GM19395 (cell line): ENCODE data around the gene PLSCR3.
"Not testable (repeated sequence)": the region's sequence is repeated elsewhere in the genome, so short reads cannot be mapped to it uniquely, and the experiment has no call there.

Experiments
- ATAC-seq: cut with Tn5 transposase; IDR thresholded peaks from one replicate; pipeline ENCODE4 v1.9.1; 2021; ENCODE audit warnings: mild to moderate bottlenecking, moderate library complexity; ENCODE audit not compliant: unreplicated experiment

The PLSCR3 gene

DNA sequence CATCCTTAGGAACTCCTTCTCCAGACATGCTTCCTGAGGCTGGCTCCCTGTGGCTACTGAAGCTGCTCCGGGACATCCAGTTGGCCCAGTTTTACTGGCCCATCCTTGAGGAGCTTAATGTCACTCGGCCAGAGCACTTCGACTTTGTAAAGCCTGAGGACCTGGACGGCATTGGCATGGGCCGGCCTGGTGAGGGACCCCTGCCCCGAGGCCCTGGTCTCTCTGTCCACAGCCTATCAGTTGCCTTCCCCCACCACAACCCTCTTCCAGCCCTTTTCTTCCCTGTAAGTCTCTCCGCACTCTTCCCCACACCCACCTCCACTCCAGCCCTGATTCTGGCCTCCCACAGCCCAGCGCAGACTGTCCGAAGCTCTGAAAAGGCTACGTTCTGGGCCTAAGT lies 11.4 kb downstream of the PLSCR3 start:
- no peak for ATAC-seq

DNA sequence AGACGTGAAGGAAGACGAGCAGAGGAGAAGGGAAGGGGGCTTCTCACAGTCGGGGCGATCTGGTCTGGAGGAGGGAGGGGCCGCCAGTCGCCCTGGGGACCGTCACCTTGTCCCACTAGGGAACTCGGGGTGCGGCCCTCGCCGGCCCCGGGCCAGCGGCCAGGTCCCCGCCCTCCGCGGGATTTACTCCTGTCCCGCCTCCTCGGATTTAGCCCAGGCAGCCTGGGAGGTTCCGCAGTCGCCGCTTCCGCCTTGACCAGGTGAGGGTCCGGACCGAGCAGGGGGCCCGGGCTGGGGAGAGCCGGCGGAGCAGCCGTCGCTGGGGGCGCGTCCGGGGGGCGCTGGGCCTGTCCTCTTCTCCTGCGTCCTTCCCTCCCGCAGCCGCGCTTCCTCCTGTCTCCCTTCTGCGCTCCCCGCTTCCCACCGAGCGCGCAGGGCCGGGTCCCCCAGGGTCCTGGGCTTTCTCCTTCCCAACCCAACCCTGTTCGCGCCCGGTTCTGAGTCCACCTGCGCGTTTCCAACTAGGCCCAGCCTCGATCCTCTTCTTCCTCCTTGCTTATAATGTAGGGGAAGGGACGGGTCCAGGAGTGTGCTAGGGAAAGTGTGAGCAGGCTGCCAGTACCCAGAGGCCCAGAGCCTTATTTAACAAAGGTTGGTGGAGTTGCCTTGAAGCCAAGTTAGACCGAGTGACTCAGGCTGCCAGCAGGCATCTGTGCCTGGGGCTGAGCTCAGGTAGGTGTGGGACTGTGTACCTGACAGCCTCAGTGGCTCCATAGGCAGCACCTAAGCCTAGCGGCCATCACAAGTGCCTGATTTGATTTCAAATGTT lies 13.3 kb downstream of the PLSCR3 start, which contains the start of gene TNK1:
TSS of gene TNK1 (plus strand) at position 235 of the 829 bp plus-strand sequence. CDS start 1,838 bp downstream, outside the sequence.
- ATAC-seq = no peak

DNA sequence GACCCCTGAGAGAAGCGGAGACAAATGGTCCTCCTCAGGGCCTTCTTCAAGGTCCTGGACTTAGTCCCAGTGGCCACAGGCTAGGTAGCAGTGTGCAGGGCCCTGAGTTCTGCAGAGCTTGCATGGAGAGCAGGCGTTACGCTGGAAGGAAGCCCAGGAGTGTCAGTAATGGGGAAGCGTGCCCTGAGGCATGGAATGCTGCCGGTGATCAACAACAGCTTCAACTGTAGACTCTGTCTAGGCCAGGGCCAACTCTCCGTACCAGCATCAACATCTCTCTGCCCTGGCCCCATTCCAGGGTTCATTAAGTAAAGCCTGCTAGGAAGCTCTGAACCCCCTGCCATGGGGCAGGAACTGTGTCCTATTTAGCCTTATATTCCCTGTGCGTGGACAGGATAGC lies 14.0 kb downstream of the PLSCR3 start:
- ATAC-seq = no peak

DNA sequence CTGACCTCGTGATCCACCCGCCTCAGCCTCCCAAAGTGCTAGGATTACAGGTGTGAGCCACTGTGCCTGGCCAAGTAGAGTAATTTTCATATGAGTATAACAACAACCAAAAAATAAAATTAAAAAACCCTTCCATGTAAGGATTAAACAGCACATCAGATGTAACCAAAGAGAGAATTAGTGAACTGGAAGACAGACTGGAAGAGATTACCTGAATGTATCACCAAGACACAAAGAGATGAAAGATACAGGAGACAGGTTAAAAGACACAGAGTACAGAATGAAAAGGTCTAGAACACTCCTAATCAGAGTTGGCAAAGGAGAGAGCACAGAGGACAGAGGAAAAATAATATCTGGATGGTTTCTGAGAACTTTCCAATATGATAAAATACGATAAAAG lies 15.2 kb downstream of the PLSCR3 start:
- ATAC-seq = no peak

DNA sequence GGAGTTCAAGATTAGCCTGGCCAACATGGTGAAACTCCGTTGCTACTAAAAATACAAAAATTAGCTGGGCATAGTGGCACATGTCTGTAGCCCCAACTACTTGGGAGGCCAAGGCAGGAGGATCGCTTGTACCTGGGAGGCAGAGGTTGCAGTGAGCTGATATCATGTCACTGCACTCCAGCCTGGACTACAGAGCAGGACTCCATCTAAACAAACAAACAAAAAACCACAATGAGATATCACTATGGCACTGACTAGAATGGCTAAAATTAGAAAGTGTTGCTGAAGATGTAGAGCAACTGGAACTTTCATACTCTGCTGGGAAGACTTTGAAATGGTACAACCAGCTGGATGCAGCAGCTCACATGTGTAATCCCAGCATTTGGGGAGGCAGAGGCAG lies 20.0 kb downstream of the PLSCR3 start:
- no peak for ATAC-seq

DNA sequence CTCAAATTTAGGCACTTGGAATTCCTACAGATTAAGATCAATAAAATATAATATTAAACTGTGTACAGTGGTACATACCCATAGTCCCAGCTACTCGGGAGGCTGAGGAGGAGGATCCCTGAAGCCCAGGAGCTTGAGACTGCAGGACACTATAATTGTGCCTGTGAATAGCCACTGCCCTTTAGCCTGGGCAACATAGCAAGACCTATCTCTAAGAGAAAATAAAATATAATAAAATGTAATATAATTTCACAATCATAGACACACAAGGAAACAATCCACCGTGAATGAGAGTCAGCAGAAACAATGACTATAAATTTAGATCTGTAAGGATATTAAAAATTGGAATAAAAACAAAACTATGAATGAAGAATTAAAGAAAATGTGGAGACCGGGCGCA lies 23.5 kb downstream of the PLSCR3 start:
- no peak for ATAC-seq

DNA sequence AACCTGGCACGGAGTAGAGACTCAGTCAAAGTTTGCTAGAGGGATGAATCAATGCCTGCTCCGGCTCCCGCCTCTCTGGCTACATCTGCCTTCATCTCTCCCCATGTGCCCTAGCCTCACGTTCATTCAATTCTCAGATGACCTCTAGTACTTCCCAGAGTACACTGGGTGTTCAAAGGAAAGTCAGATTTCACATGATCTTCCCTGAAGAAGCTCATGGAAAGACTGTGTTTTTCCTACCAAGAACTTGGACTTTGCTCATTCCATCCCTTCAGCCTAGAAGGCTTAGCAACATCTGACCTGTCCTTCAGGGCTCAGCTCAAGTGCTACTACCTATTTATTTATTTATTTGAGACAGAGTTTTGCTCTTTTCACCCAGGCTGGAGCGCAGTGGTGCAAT lies 24.5 kb downstream of the PLSCR3 start:
- no peak for ATAC-seq

DNA sequence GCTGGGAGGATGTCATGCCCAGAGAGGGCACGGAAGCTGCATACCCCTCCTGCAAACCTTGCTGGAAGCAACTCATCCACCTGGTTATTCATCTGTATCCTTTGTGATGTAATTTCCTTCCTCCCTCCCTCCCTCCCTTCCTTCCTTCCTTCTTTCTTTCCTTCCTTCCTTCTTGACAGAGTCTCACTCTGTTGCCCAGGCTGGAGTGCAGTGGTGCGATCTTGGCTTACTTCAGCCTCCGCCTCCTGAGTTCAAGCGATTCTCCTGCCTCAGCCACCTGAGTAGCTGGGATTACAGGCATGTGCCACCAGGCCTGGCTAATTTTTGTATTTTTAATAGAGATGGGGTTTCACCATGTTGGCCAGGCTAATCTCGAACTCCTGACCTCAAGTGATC lies 25.7 kb downstream of the PLSCR3 start:
- ATAC-seq = not testable (repeated sequence)

DNA sequence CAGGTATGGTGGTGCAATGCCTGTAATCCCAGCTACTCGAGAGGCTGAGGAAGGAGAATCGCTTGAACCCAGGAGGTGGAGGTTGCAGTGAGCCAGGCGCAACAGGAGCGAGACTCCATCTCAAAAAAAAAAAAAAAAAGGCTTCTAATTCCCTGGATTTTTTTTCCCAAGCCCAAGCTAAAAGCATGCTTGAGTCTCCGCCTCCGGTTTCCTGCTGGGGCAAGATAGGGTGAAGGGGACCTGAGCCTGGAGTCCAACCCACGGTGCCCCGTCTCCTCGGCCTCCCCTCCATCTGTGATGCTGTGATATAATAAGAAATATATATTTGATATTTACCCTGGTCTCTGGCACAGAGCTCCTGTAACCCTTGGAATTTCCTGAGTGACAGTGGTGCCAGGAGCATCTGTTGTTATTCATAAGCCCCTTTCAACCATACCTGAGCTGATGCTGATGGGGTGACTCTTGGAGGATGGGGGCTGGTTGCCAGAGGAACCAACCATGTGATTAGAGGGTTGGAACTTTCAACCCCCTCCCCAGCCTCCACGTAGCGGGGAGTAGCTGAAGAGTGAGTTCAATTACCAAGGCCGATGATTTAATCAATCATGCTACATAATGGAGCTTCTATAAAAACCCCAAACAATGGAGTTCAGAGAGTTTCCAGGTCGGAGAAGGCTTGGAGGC lies 26.3 kb downstream of the PLSCR3 start:
- no peak for ATAC-seq

DNA sequence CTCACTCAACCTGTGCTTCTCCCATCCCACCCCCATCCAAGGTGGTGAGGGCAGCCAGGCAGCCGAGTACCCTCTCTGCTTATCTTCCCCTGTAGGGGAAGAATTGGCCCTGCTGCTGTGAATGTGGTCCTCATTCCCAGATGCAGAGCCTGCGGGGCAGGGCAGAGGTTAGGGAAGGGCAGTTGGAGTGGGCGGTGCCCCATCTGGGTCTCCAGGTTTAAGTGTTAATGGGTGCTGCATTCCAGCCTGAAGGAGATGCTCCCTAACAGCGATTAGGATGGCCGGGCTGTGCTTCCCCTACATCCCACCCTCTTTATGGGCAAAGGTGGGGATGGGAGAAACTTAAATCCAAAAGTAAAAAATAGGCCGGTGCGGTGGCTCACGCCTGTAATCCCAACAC lies 27.2 kb downstream of the PLSCR3 start:
- no peak for ATAC-seq

DNA sequence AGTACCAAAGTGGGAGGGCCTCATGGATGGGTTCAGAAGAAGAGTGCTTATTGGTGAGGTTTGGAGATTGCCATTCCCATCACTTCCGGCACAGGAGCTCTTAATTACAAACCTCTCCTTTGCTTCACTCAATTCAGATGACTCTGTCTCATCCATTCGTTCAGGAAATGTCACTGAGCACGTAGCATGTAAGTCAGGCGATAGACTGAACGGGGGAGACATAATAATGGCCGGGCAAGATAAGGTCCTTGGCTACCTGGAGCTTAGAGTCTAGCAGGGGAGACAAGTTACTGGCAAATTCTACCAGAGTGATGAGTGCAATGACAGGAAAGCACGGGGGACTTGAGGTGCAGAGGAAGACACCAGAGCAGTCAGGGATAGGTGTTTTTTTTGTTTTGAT lies 28.4 kb downstream of the PLSCR3 start:
- ATAC-seq = not testable (repeated sequence)

DNA sequence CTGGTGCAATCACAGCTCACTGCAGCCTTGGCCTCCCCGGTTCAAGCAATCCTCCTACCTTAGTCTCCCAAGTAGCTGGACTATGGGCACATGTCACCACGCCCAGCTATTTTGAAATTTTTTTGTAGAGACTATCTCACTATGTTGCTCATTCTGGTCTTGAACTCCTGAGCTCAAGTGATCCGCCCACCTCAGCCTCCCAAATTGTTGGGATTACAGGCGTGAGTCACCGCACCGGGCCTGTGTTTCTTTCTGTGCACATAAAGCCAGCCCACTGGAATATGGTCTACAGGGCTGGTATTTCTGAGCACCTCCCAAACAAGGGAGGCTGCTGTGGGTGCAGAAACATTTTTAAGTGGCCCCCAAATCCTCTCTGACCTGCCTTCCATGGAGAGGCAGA lies 31.0 kb downstream of the PLSCR3 start:
- ATAC-seq = no peak

DNA sequence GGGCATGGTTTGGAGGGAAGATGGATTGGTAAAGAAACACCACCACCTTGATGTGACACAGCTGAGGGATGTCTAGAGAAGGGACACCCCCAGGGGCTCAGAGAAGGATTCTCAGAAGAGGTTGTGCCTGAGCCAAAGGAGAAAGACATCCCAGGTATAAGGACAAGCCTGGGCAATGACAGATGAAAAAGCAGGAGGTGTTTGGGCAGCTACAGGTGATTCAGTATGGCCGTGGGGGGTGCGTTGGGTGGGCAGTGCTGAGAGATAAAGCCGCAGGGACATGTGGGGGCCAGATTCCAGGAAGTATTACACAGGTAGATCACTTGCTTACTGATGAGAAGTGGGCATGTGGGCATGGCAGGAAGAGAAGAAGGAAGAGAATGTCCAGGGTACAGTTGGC lies 32.4 kb downstream of the PLSCR3 start:
- ATAC-seq = no peak

DNA sequence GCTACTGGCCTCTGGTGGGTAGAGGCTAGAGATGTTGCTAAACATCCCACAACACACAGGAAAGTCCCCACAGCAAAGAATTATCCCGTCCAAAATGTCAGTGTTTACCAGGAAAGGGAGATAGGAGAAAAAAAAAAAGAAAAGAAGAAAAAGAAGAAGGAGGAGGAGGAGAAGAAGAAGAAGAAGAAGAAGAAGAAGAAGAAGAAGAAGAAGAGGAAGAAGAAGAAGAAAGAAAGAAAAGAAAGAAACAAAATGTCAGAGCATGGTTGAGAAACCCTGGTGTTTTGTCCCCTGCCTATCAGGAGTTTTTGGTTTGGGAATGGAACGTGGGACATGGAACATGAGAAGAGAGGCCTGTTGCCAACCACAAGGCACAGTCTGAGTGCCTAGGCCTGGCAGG lies 36.9 kb downstream of the PLSCR3 start:
- ATAC-seq = no peak

DNA sequence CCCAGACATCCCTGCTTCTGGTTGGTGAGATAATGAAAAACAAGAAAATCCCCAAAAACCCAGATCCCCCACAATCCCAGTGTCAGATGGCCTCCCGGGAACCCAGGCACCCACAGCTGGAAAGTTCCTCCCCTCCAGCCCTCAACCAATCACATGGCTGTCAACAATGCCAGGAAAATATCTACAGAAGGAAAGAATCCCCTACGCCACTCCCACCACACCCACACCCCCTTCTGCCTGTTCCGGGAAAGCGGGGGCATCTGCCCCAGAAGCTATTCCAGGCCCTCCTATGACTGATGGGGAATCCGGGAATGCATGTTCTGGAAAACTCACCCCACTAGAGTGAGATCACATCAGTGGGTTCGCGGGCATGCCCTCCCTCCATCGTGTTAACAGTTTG lies 37.6 kb downstream of the PLSCR3 start:
- ATAC-seq = no peak

DNA sequence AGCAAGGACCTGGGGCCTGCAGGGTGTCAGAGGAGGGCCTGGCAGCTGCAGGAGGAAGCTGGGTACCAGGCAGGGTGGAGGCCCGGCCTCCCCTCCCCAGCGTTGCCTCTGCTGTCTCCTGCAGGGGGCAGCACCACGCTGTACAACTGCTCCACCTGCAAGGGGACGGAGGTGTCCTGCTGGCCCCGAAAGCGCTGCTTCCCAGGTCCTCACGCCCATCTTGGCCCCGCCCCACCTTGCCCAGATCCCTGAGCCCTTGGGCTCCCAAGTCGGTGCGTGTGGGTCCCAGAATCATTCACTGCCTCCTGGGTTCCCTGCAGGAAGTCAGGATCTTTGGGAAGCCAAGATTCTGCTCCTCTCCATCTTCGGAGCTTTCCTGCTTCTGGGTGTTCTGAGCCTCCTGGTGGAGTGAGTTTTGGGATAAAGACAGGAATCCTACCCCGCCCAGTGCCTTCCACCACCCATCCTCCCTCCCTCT lies 38.2 kb downstream of the PLSCR3 start:
- ATAC-seq = no peak

DNA sequence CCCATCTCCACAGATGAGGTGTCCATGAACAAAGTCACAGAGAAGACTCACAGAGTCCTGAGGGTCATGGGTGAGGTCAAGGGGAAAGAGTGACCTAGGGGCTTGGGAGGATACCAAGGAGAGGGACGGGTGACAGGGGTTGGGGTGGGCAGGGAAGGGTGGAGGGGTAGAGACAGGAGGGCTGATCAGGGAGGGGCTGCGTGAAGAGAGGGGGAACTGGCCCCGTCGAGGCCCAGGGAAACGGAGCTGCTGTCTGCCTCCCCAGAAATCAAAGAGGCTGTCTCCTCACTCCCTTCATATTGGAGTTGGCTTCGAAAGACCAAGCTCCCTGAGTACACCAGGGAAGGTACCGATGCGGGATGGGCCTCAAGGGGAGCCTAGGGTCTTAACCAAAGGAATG lies 38.8 kb downstream of the PLSCR3 start:
- ATAC-seq = no peak

DNA sequence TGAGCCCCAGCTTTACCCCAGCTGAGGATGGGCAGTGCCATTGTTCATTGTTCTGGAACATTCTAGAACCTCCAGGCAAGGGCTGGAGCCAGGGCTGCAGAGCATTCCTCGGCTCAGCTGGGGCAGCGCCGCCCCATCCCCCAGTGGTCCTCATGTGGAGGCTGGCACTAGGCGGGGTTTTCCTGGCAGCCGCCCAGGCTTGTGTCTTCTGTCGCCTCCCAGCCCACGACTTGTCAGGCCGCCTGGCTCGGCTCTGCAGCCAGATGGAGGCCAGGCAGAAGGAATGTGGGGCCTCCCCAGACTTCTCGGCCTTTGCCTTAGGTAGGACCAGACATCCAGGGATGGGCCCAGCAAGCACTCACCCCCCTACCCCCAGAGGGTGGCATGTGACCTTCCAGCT lies 39.3 kb downstream of the PLSCR3 start, which contains the start of gene TMEM95:
TSS of gene TMEM95 (plus strand) at position 104 of the 400 bp plus-strand sequence. CDS start at position 153, 49 bp downstream.
- ATAC-seq = no peak

DNA sequence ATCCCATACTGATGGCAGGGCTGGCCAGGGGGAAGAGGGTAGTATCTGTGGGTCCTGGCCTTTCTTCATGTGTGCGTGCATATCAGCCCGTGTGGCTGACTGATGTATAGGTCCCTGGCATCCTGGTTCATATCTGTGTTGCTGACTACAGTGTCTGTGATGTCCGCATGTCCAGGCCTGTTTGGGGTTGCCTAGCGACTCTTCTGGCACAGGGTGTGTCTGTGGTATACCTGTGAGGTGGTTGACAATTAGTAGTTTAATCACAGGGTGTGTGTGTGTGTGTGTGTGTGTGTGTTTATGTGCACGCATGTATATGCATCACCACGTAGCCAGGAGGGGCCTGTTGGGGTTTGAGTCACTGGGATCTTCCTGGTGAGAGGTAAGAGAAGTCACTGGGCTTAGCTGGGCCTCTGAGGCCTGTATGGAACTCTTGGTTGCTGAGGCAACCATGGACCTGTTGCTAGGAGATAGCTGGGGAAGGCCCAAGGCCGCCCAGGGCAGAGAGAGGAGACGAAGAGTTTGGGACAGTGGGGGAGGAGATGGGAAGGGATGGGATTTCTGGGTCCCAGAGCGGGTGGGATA lies 40.0 kb downstream of the PLSCR3 start:
- ATAC-seq = no peak

DNA sequence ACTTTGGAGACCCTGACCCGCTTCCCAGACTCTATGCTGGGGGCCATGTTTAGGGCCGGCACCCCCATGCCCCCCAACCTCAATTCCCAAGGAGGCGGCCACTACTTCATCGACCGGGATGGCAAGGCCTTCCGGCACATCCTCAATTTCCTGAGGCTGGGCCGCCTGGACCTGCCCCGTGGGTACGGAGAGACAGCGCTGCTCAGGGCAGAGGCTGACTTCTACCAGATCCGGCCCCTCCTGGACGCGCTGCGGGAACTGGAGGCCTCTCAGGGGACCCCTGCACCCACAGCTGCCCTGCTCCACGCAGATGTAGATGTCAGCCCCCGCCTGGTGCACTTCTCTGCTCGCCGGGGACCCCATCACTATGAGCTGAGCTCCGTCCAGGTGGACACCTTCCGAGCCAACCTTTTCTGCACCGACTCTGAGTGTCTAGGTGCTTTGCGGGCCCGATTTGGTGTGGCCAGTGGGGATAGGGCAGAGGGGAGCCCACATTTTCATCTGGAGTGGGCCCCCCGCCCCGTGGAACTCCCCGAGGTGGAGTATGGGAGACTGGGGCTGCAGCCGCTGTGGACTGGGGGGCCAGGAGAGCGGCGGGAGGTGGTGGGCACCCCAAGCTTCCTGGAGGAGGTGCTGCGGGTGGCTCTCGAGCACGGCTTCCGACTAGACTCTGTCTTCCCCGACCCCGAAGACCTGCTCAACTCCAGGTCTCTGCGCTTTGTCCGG lies 41.3 kb downstream of the PLSCR3 start:
- no peak for ATAC-seq

DNA sequence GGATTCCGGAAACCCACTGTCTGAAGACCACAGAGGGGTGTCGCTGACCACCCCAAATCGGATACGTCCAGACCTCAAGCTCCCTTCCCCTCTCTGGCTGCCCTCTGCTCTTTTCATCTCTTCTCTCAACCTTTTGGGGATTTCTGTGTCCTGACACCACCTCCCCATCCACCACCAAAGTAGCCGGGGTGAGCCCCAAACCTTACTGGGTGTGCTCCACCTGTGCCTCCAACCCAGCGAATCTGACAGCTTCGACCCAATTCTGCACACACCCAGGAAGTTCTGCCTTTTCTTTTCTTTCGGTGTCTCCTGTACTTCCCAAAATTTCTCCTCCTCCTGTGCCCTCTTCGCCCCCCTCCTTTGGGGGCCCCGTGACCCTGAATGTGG lies 41.8 kb downstream of the PLSCR3 start:
- no peak for ATAC-seq
